Left ventricle myocardium inferior (tissue), 1 donor: ENCODE measurements around the gene PDIA6. TPM values are rescaled to one million over a fixed set of nuclear protein-coding genes. Genes with fewer than 3 reads are reported as not detected.

Source experiments
- DNase-seq: peaks from one replicate; pipeline ENCODE4 v3.0.0-alpha.2; 2020
- H3K27ac ChIP-seq: fragments of 200-600 bp; replicated peaks from 2 replicates; pipeline ENCODE4 v1.8.0; 2021
- H3K27me3 ChIP-seq: fragments of 200-600 bp; 2 replicates; pipeline ENCODE4 v1.8.0; 2021; ENCODE audit warnings: low read depth
- H3K36me3 ChIP-seq: fragments of 200-600 bp; 2 replicates; pipeline ENCODE4 v1.8.0; 2021
- H3K4me1 ChIP-seq: fragments of 200-600 bp; 2 replicates; pipeline ENCODE4 v1.8.0; 2021
- H3K4me3 ChIP-seq: fragments of 200-600 bp; 2 replicates; pipeline ENCODE4 v1.8.0; 2021; ENCODE audit warnings: mild to moderate bottlenecking, moderate library complexity
- H3K9me3 ChIP-seq: fragments of 200-600 bp; replicated peaks from 2 replicates; pipeline ENCODE4 v1.8.0; 2021
- CTCF ChIP-seq: fragments of 200-600 bp; IDR thresholded peaks from 2 replicates; pipeline ENCODE4 v1.8.0; 2021; ENCODE audit warnings: antibody characterized with exemption, mild to moderate bottlenecking, borderline replicate concordance
- intact Hi-C: fragments of 100-400 bp; cut with micrococcal nuclease; formaldehyde crosslinking; loops from one replicate; pipeline ENCODE4 v1.11.0; 2022
- total RNA-seq: library from RNA; stranded (reverse); fragmentation: NEBNext Ultra II Directional; extraction: Animal tissue kit (Norgen Biotek cat#: 25700); gene quantifications from one replicate; pipeline ENCODE4 v1.2.1, GENCODE V29; 2021
- donor health status: DM: no; HTN: yes; CAD: no; lungs with severe emphysema.

The PDIA6 gene
- total RNA-seq, 1 donor from 2014 or later, result 107 TPM

GRCh38 chr2:10760794-10761504 lies 51.6 kb downstream of the PDIA6 start:
- no peaks in the 10 kb centered on the region for H3K27me3 ChIP-seq
- no peak for TF ChIP-seq CTCF
- no peak for DNase-seq
- no peak overlapping the region for H3K27ac ChIP-seq
- H3K4me1 ChIP-seq, result peaks cover 11% of the 10 kb centered on the region
- no peak overlapping the region for H3K4me3 ChIP-seq
- intact Hi-C loops, result no loop called here
- H3K9me3 ChIP-seq, result no peaks in the 10 kb centered on the region
- H3K36me3 ChIP-seq, result no peaks in the 10 kb centered on the region

- Histone ChIP-seq H3K36me3 (no peaks in the 10 kb centered on the region), H3K27ac (no peak overlapping the region), H3K4me3 (no peak overlapping the region), H3K27me3 (no peaks in the 10 kb centered on the region), H3K9me3 (no peaks in the 10 kb centered on the region), H3K4me1 (peaks cover 11% of the 10 kb centered on the region)
- intact Hi-C loops, result no loop called here
- no peak for TF ChIP-seq CTCF
- no peak for DNase-seq
Observed at GRCh38 chr2:10759151-10759714, 53.4 kb downstream of the PDIA6 start.

- no peak overlapping the region for H3K27ac ChIP-seq
- intact Hi-C loops, result no loop called here
- peaks cover 4% of the 10 kb centered on the region for H3K4me1 ChIP-seq
- no peaks in the 10 kb centered on the region for H3K36me3 ChIP-seq
- no peak overlapping the region for H3K4me3 ChIP-seq
- no peak for TF ChIP-seq CTCF
- DNase-seq, result no peak
- no peaks in the 10 kb centered on the region for H3K9me3 ChIP-seq
- H3K27me3 ChIP-seq, result no peaks in the 10 kb centered on the region
Observed at GRCh38 chr2:10757814-10758286, 54.7 kb downstream of the PDIA6 start.

- no peak for DNase-seq
- intact Hi-C loops, result no loop called here
- H3K4me3 ChIP-seq, result no peak overlapping the region
- H3K27me3 ChIP-seq, result no peaks in the 10 kb centered on the region
- H3K9me3 ChIP-seq, result no peaks in the 10 kb centered on the region
- H3K27ac ChIP-seq, result no peak overlapping the region
- no peak for TF ChIP-seq CTCF
- H3K4me1 ChIP-seq, result no peaks in the 10 kb centered on the region
- H3K36me3 ChIP-seq, result no peaks in the 10 kb centered on the region
Observed at GRCh38 chr2:10755621-10756020, 57.0 kb downstream of the PDIA6 start.

GRCh38 chr2:10753876-10754275 lies 58.7 kb downstream of the PDIA6 start:
- no peak for DNase-seq

More at GRCh38 chr2:10753876-10754275, 58.7 kb downstream of the PDIA6 start:
- Histone ChIP-seq H3K27me3 (peaks cover 7% of the 10 kb centered on the region), H3K9me3 (no peaks in the 10 kb centered on the region), H3K4me1 (no peaks in the 10 kb centered on the region), H3K36me3 (no peaks in the 10 kb centered on the region), H3K27ac (no peak overlapping the region), H3K4me3 (no peak overlapping the region)
- no peak for TF ChIP-seq CTCF
- intact Hi-C loops, result no loop called here
